GM10847 (cell line): ENCODE measurements around the gene CCDC136.

Experiments used
- POLR2A ChIP-seq: IDR thresholded peaks from 2 replicates; pipeline ENCODE4 v1.6.1; 2011; ENCODE audit not compliant: insufficient read length; ENCODE audit errors: extremely low read depth

The CCDC136 gene

GRCh38 chr7:128811631-128812430 lies 20.1 kb downstream of the CCDC136 start:
- no peak for TF ChIP-seq POLR2A

- TF ChIP-seq POLR2A = no peak
Observed at GRCh38 chr7:128812514-128813168, 20.9 kb downstream of the CCDC136 start.

- TF ChIP-seq POLR2A = no peak
Observed at GRCh38 chr7:128814499-128814898, 22.7 kb downstream of the CCDC136 start.

GRCh38 chr7:128815289-128815942 lies 23.6 kb downstream of the CCDC136 start:
- no peak for TF ChIP-seq POLR2A

GRCh38 chr7:128818694-128819093 lies 26.9 kb downstream of the CCDC136 start:
- TF ChIP-seq POLR2A = no peak

- no peak for TF ChIP-seq POLR2A
Observed at GRCh38 chr7:128821724-128822123, 30.0 kb downstream of the CCDC136 start.

- TF ChIP-seq POLR2A = no peak
Observed at GRCh38 chr7:128826512-128826911, 34.7 kb downstream of the CCDC136 start.

GRCh38 chr7:128826916-128827247 lies 35.1 kb downstream of the CCDC136 start:
- no peak for TF ChIP-seq POLR2A

GRCh38 chr7:128827248-128827958 lies 35.6 kb downstream of the CCDC136 start:
- no peak for TF ChIP-seq POLR2A

GRCh38 chr7:128827971-128828711 lies 36.4 kb downstream of the CCDC136 start:
- TF ChIP-seq POLR2A = no peak

GRCh38 chr7:128829391-128830166 lies 37.8 kb downstream of the CCDC136 start:
- TF ChIP-seq POLR2A = no peak

- TF ChIP-seq POLR2A = no peak
Observed at GRCh38 chr7:128830231-128831177, 38.7 kb downstream of the CCDC136 start, which contains the start of gene FLNC. TSS of gene FLNC (plus strand) at chr7:128830406. CDS start at chr7:128830638, 232 bp downstream.
